Memory B cell (primary cell): ENCODE data around the gene ATR.

Experiments
- ATAC-seq: fragments of 150-1000 bp; cut with Tn5 transposase; 2 replicates; pipeline ENCODE4 v1.10.0; 2021; ENCODE audit warnings: low read depth, mild to moderate bottlenecking, moderate library complexity
- DNase-seq, 2 donors: peaks; one replicate each; pipeline ENCODE4 v3.0.0; 2022; ENCODE audit warnings: low spot score in 2 of 2
- H3K27ac Mint-ChIP-seq: one replicate; pipeline ENCODE4 v1.8.0; 2022; ENCODE audit warnings: mild to moderate bottlenecking, moderate library complexity, mixed read lengths
- H3K27me3 Mint-ChIP-seq: one replicate; pipeline ENCODE4 v1.8.0; 2022; ENCODE audit warnings: mixed read lengths
- H3K36me3 Mint-ChIP-seq: one replicate; pipeline ENCODE4 v1.8.0; 2022; ENCODE audit warnings: mild to moderate bottlenecking, mixed read lengths
- H3K4me1 Mint-ChIP-seq: one replicate; pipeline ENCODE4 v1.8.0; 2022; ENCODE audit warnings: mixed read lengths
- H3K4me3 Mint-ChIP-seq: one replicate; pipeline ENCODE4 v1.8.0; 2022; ENCODE audit warnings: mild to moderate bottlenecking, moderate library complexity, mixed read lengths
- H3K9me3 Mint-ChIP-seq: one replicate; pipeline ENCODE4 v1.8.0; 2022; ENCODE audit warnings: mixed read lengths

Gene ATR

GRCh38 chr3:142530296-142530695 is 48.2 kb downstream of the ATR start:
- Mint-ChIP-seq H3K4me3 (no peak overlapping the region), H3K36me3 (peaks cover 34% of the 10 kb centered on the region), H3K9me3 (no peaks in the 10 kb centered on the region), H3K27ac (no peak overlapping the region), H3K4me1 (peaks cover 2% of the 10 kb centered on the region), H3K27me3 (no peaks in the 10 kb centered on the region)
- ATAC-seq (no peak), DNase-seq (no peak)

- ATAC-seq (no peak), DNase-seq (no peak)
- no peak overlapping the region for H3K27ac Mint-ChIP-seq
- H3K36me3 Mint-ChIP-seq, result peaks cover 21% of the 10 kb centered on the region
- no peaks in the 10 kb centered on the region for H3K9me3 Mint-ChIP-seq
- H3K4me3 Mint-ChIP-seq, result no peak overlapping the region
- no peaks in the 10 kb centered on the region for H3K27me3 Mint-ChIP-seq
- H3K4me1 Mint-ChIP-seq, result peaks cover 2% of the 10 kb centered on the region
Observed at GRCh38 chr3:142523921-142524566, 54.5 kb downstream of the ATR start.

GRCh38 chr3:142509079-142509478 is 69.5 kb downstream of the ATR start:
- no peaks in the 10 kb centered on the region for H3K27me3 Mint-ChIP-seq
- H3K36me3 Mint-ChIP-seq, result peaks cover 37% of the 10 kb centered on the region
- H3K27ac Mint-ChIP-seq, result no peak overlapping the region
- DNase-seq (no peak), ATAC-seq (peak; percentile 8)
- H3K4me3 Mint-ChIP-seq, result no peak overlapping the region
- no peaks in the 10 kb centered on the region for H3K4me1 Mint-ChIP-seq
- H3K9me3 Mint-ChIP-seq, result no peaks in the 10 kb centered on the region

GRCh38 chr3:142507241-142507640 is 71.3 kb downstream of the ATR start:
- H3K9me3 Mint-ChIP-seq, result peaks cover 2% of the 10 kb centered on the region
- no peaks in the 10 kb centered on the region for H3K27me3 Mint-ChIP-seq
- DNase-seq (no peak), ATAC-seq (no peak)
- peaks cover 39% of the 10 kb centered on the region for H3K36me3 Mint-ChIP-seq
- peak overlapping the region; percentile 23 for H3K27ac Mint-ChIP-seq
- H3K4me3 Mint-ChIP-seq, result no peak overlapping the region
- no peaks in the 10 kb centered on the region for H3K4me1 Mint-ChIP-seq

- Mint-ChIP-seq H3K36me3 (peaks cover 51% of the 10 kb centered on the region), H3K4me3 (no peak overlapping the region), H3K27me3 (no peaks in the 10 kb centered on the region), H3K4me1 (no peaks in the 10 kb centered on the region), H3K9me3 (peaks cover 3% of the 10 kb centered on the region), H3K27ac (no peak overlapping the region)
- ATAC-seq (no peak), DNase-seq (no peak)
Observed at GRCh38 chr3:142502187-142502985, 76.1 kb downstream of the ATR start.

- Mint-ChIP-seq H3K27me3 (no peaks in the 10 kb centered on the region), H3K27ac (peak overlapping the region; percentile 4)
Observed at GRCh38 chr3:142501004-142501926, 77.3 kb downstream of the ATR start.

GRCh38 chr3:142500211-142500610 is 78.3 kb downstream of the ATR start:
- H3K9me3 Mint-ChIP-seq, result peaks cover 3% of the 10 kb centered on the region
- no peaks in the 10 kb centered on the region for H3K27me3 Mint-ChIP-seq
- no peak for DNase-seq
- ATAC-seq, result no peak
- peaks cover 38% of the 10 kb centered on the region for H3K36me3 Mint-ChIP-seq
- H3K4me1 Mint-ChIP-seq, result no peaks in the 10 kb centered on the region
- H3K27ac Mint-ChIP-seq, result no peak overlapping the region
- no peak overlapping the region for H3K4me3 Mint-ChIP-seq

More at GRCh38 chr3:142501004-142501926, 77.3 kb downstream of the ATR start:
- no peaks in the 10 kb centered on the region for H3K4me1 Mint-ChIP-seq
- peaks cover 42% of the 10 kb centered on the region for H3K36me3 Mint-ChIP-seq
- ATAC-seq, result no peak
- peaks cover 3% of the 10 kb centered on the region for H3K9me3 Mint-ChIP-seq
- no peak for DNase-seq
- no peak overlapping the region for H3K4me3 Mint-ChIP-seq

- Mint-ChIP-seq H3K27ac (no peak overlapping the region), H3K36me3 (peaks cover 46% of the 10 kb centered on the region), H3K4me3 (no peak overlapping the region), H3K4me1 (no peaks in the 10 kb centered on the region), H3K9me3 (peaks cover 3% of the 10 kb centered on the region), H3K27me3 (no peaks in the 10 kb centered on the region)
- ATAC-seq (no peak), DNase-seq (no peak)
Observed at GRCh38 chr3:142498397-142499180, 79.9 kb downstream of the ATR start.

GRCh38 chr3:142497729-142498128 is 80.8 kb downstream of the ATR start:
- Mint-ChIP-seq H3K9me3 (peaks cover 3% of the 10 kb centered on the region), H3K27me3 (no peaks in the 10 kb centered on the region), H3K4me3 (no peak overlapping the region), H3K4me1 (no peaks in the 10 kb centered on the region), H3K36me3 (peaks cover 45% of the 10 kb centered on the region), H3K27ac (no peak overlapping the region)
- DNase-seq, result no peak
- no peak for ATAC-seq

- H3K4me1 Mint-ChIP-seq, result no peaks in the 10 kb centered on the region
- no peaks in the 10 kb centered on the region for H3K27me3 Mint-ChIP-seq
- H3K9me3 Mint-ChIP-seq, result no peaks in the 10 kb centered on the region
- H3K4me3 Mint-ChIP-seq, result no peak overlapping the region
- H3K36me3 Mint-ChIP-seq, result peaks cover 48% of the 10 kb centered on the region
- H3K27ac Mint-ChIP-seq, result no peak overlapping the region
- no peak for DNase-seq
- ATAC-seq, result no peak
Observed at GRCh38 chr3:142495103-142495502, 83.4 kb downstream of the ATR start.

- Mint-ChIP-seq H3K36me3 (peaks cover 55% of the 10 kb centered on the region), H3K27me3 (no peaks in the 10 kb centered on the region), H3K9me3 (no peaks in the 10 kb centered on the region), H3K4me3 (no peak overlapping the region), H3K27ac (no peak overlapping the region), H3K4me1 (no peaks in the 10 kb centered on the region)
- DNase-seq, result no peak
- ATAC-seq, result no peak
Observed at GRCh38 chr3:142492184-142492583, 86.3 kb downstream of the ATR start.

GRCh38 chr3:142489572-142490323 is 88.8 kb downstream of the ATR start:
- H3K27ac Mint-ChIP-seq, result no peak overlapping the region
- DNase-seq (no peak), ATAC-seq (no peak)
- H3K27me3 Mint-ChIP-seq, result no peaks in the 10 kb centered on the region
- no peaks in the 10 kb centered on the region for H3K9me3 Mint-ChIP-seq
- H3K36me3 Mint-ChIP-seq, result peaks cover 59% of the 10 kb centered on the region
- no peaks in the 10 kb centered on the region for H3K4me1 Mint-ChIP-seq
- no peak overlapping the region for H3K4me3 Mint-ChIP-seq

- DNase-seq, result no peak
Observed at GRCh38 chr3:142484912-142485435, 93.6 kb downstream of the ATR start.

More at GRCh38 chr3:142484912-142485435, 93.6 kb downstream of the ATR start:
- H3K9me3 Mint-ChIP-seq, result no peaks in the 10 kb centered on the region
- H3K27me3 Mint-ChIP-seq, result no peaks in the 10 kb centered on the region
- H3K27ac Mint-ChIP-seq, result no peak overlapping the region
- no peak for ATAC-seq
- no peak overlapping the region for H3K4me3 Mint-ChIP-seq
- no peaks in the 10 kb centered on the region for H3K4me1 Mint-ChIP-seq
- peaks cover 50% of the 10 kb centered on the region for H3K36me3 Mint-ChIP-seq
